Ectodermal cell (in vitro differentiated cells): ENCODE measurements around the gene SRP54.
A peak's percentile ranks its signal among the peaks of the same experiment; 100 is the strongest.

Source experiments
- H3K27ac ChIP-seq: 2 replicates; pipeline ENCODE4 v1.7.0; 2013; ENCODE audit warnings: mild to moderate bottlenecking, low read depth, low read length; ENCODE audit not compliant: insufficient read depth, poor library complexity, severe bottlenecking
- H3K27me3 ChIP-seq: 2 replicates; pipeline ENCODE4 v1.7.0; 2013; ENCODE audit warnings: mild to moderate bottlenecking, low read length; ENCODE audit not compliant: insufficient read depth, control insufficient read depth, poor library complexity, severe bottlenecking
- H3K36me3 ChIP-seq: one replicate; pipeline ENCODE4 v1.7.0; 2013; ENCODE audit warnings: low read length; ENCODE audit not compliant: control insufficient read depth, insufficient read depth
- H3K4me1 ChIP-seq: one replicate; pipeline ENCODE4 v1.7.0; 2013; ENCODE audit warnings: low read length; ENCODE audit not compliant: control insufficient read depth, insufficient read depth
- H3K4me3 ChIP-seq: 2 replicates; pipeline ENCODE4 v1.7.0; 2013; ENCODE audit warnings: low read depth, low read length, control low read depth; ENCODE audit not compliant: insufficient read depth
- H3K9me3 ChIP-seq: 2 replicates; pipeline ENCODE4 v1.7.0; 2013; ENCODE audit warnings: mild to moderate bottlenecking, low read length, moderate library complexity; ENCODE audit not compliant: control insufficient read depth
- WGBS, 2 experiments: methylation state at CpG; one replicate each; pipeline ENCODE4 v1.1.7; 2013; ENCODE audit warnings: missing lambda C conversion rate in 2 of 2; 5-methylcytosine and 5-hydroxymethylcytosine counted together

Gene SRP54

GRCh38 chr14:34981743-34982420 lies 910 bp upstream of the SRP54 start:
- H3K36me3 ChIP-seq, result no peaks in the 10 kb centered on the region
- WGBS, 2 experiments, result 0% methylated on average over 17 of the region's 17 CpGs
- H3K27ac ChIP-seq, result peak overlapping the region; percentile 97
- H3K9me3 ChIP-seq, result no peaks in the 10 kb centered on the region
- H3K4me3 ChIP-seq, result peak overlapping the region; percentile 83
- H3K4me1 ChIP-seq, result peaks cover 7% of the 10 kb centered on the region
- no peaks in the 10 kb centered on the region for H3K27me3 ChIP-seq

GRCh38 chr14:34983148-34983760 lies 462 bp downstream of the SRP54 start:
- Histone ChIP-seq H3K27me3 (no peaks in the 10 kb centered on the region), H3K27ac (peak overlapping the region; percentile 97), H3K9me3 (no peaks in the 10 kb centered on the region), H3K4me3 (peak overlapping the region; percentile 83), H3K36me3 (no peaks in the 10 kb centered on the region), H3K4me1 (peaks cover 7% of the 10 kb centered on the region)
- WGBS, 2 experiments, result 0 to 1% methylated on average over 28 of the region's 28 CpGs

- no peak overlapping the region for H3K27ac ChIP-seq
- WGBS, 2 experiments, result 66 to 78% methylated on average over 2 of the region's 3 CpGs
- H3K4me3 ChIP-seq, result peak overlapping the region; percentile 83
- no peaks in the 10 kb centered on the region for H3K36me3 ChIP-seq
- peaks cover 7% of the 10 kb centered on the region for H3K4me1 ChIP-seq
- no peaks in the 10 kb centered on the region for H3K9me3 ChIP-seq
- no peaks in the 10 kb centered on the region for H3K27me3 ChIP-seq
These were observed 994 bp downstream of the SRP54 start for GRCh38 chr14:34983786-34984185.

GRCh38 chr14:34985740-34986139 lies 2.9 kb downstream of the SRP54 start:
- Histone ChIP-seq H3K27me3 (no peaks in the 10 kb centered on the region), H3K36me3 (no peaks in the 10 kb centered on the region), H3K27ac (no peak overlapping the region), H3K4me3 (no peak overlapping the region), H3K9me3 (no peaks in the 10 kb centered on the region), H3K4me1 (peaks cover 7% of the 10 kb centered on the region)
- 98 to 100% methylated on average over 3 of the region's 3 CpGs for WGBS, 2 experiments

GRCh38 chr14:34987180-34987579 lies 4.4 kb downstream of the SRP54 start:
- Histone ChIP-seq H3K4me1 (peaks cover 7% of the 10 kb centered on the region), H3K27ac (no peak overlapping the region), H3K27me3 (no peaks in the 10 kb centered on the region), H3K36me3 (no peaks in the 10 kb centered on the region), H3K9me3 (no peaks in the 10 kb centered on the region), H3K4me3 (no peak overlapping the region)
- WGBS, 2 experiments, result 97 to 98% methylated on average over 3 of the region's 3 CpGs

GRCh38 chr14:34989762-34990161 lies 7.0 kb downstream of the SRP54 start:
- H3K4me3 ChIP-seq, result no peak overlapping the region
- no peaks in the 10 kb centered on the region for H3K9me3 ChIP-seq
- no peaks in the 10 kb centered on the region for H3K4me1 ChIP-seq
- no peak overlapping the region for H3K27ac ChIP-seq
- H3K36me3 ChIP-seq, result no peaks in the 10 kb centered on the region
- H3K27me3 ChIP-seq, result no peaks in the 10 kb centered on the region

- H3K36me3 ChIP-seq, result no peaks in the 10 kb centered on the region
- H3K27ac ChIP-seq, result no peak overlapping the region
- no peaks in the 10 kb centered on the region for H3K27me3 ChIP-seq
- no peaks in the 10 kb centered on the region for H3K4me1 ChIP-seq
- WGBS, 2 experiments, result 97% methylated on average over 3 of the region's 3 CpGs
- no peaks in the 10 kb centered on the region for H3K9me3 ChIP-seq
- H3K4me3 ChIP-seq, result no peak overlapping the region
These were observed 10.6 kb downstream of the SRP54 start for GRCh38 chr14:34993426-34993825.

GRCh38 chr14:34994668-34995067 lies 11.9 kb downstream of the SRP54 start:
- Histone ChIP-seq H3K4me3 (no peak overlapping the region), H3K4me1 (no peaks in the 10 kb centered on the region), H3K36me3 (no peaks in the 10 kb centered on the region), H3K27me3 (no peaks in the 10 kb centered on the region), H3K9me3 (no peaks in the 10 kb centered on the region), H3K27ac (no peak overlapping the region)
- 71 to 80% methylated on average over 2 of the region's 2 CpGs for WGBS, 2 experiments

GRCh38 chr14:34997762-34998161 lies 15.0 kb downstream of the SRP54 start:
- Histone ChIP-seq H3K9me3 (no peaks in the 10 kb centered on the region), H3K27ac (no peak overlapping the region), H3K4me1 (no peaks in the 10 kb centered on the region), H3K27me3 (no peaks in the 10 kb centered on the region), H3K4me3 (no peak overlapping the region), H3K36me3 (no peaks in the 10 kb centered on the region)
- WGBS, 2 experiments, result 28 to 30% methylated on average over 3 of the region's 3 CpGs

- H3K27ac ChIP-seq, result no peak overlapping the region
- H3K9me3 ChIP-seq, result no peaks in the 10 kb centered on the region
- H3K36me3 ChIP-seq, result no peaks in the 10 kb centered on the region
- H3K27me3 ChIP-seq, result no peaks in the 10 kb centered on the region
- H3K4me3 ChIP-seq, result no peak overlapping the region
- WGBS, 2 experiments, result 87 to 94% methylated on average over 1 to 3 of the region's 3 CpGs
- H3K4me1 ChIP-seq, result no peaks in the 10 kb centered on the region
These were observed 16.7 kb downstream of the SRP54 start for GRCh38 chr14:34999500-34999899.
